A673 (cell line): Measurements from ENCODE around the gene DACH2.

Source experiments
- CTCF ChIP-seq: fragments of 300-800, 200-600 bp; sonication (generic); conservative IDR thresholded peaks from 2 replicates; pipeline ENCODE4 v1.5.1; 2017; ENCODE audit warnings: low read depth, mild to moderate bottlenecking, antibody characterized with exemption, low read length, moderate library complexity, mixed read lengths
- EZH2 ChIP-seq: fragments of 200-600 bp; sonication (generic); IDR thresholded peaks from 2 replicates; pipeline ENCODE4 v1.6.1; 2017; ENCODE audit warnings: borderline replicate concordance, low read depth, mild to moderate bottlenecking, mixed read lengths, antibody characterized with exemption, low read length; ENCODE audit not compliant: poor library complexity, severe bottlenecking

- TF ChIP-seq CTCF (no peak), EZH2 (no peak)
These were observed 26.3 kb upstream of the DACH2 start for GRCh38 chrX:86121916-86122315.
